Neural progenitor cell (in vitro differentiated cells): Measurements from ENCODE around the gene CELA2B. TPM values are rescaled to one million over a fixed set of nuclear protein-coding genes. Genes with fewer than 3 reads are reported as not detected.
A peak's percentile ranks its signal among the peaks of the same experiment; 100 is the strongest.

Experiments used
- DNase-seq: peaks from one replicate; pipeline ENCODE4 v3.0.0-alpha.2; 2016; ENCODE audit warnings: low spot score
- H2AFZ ChIP-seq: fragments of 200-600 bp; sonication (generic); replicated peaks from 2 replicates; pipeline ENCODE4 v1.6.1; 2016; ENCODE audit warnings: antibody characterized with exemption
- H3F3A ChIP-seq: fragments of 200-600 bp; sonication (generic); 2 replicates; pipeline ENCODE4 v1.6.1; 2016; ENCODE audit warnings: antibody characterized with exemption, low read depth
- H3K27ac ChIP-seq: fragments of 200-600 bp; sonication (generic); 2 replicates; pipeline ENCODE4 v1.5.1; 2016; ENCODE audit warnings: mild to moderate bottlenecking
- H3K27me3 ChIP-seq: fragments of 200-600 bp; sonication (generic); 2 replicates; pipeline ENCODE4 v1.6.1; 2016; ENCODE audit warnings: mild to moderate bottlenecking, moderate library complexity
- H3K36me3 ChIP-seq: fragments of 200-600 bp; sonication (generic); 2 replicates; pipeline ENCODE4 v1.5.1; 2016
- H3K4me1 ChIP-seq: fragments of 200-600 bp; sonication (generic); 2 replicates; pipeline ENCODE4 v1.6.1; 2016; ENCODE audit warnings: mixed run types
- H3K4me2 ChIP-seq: fragments of 200-600 bp; sonication (generic); 2 replicates; pipeline ENCODE4 v1.6.1; 2016
- H3K4me3 ChIP-seq: fragments of 200-600 bp; sonication (generic); 2 replicates; pipeline ENCODE4 v1.5.1; 2016
- H3K79me2 ChIP-seq: fragments of 200-600 bp; sonication (generic); 2 replicates; pipeline ENCODE4 v1.6.1; 2016; ENCODE audit warnings: low read depth
- H3K9ac ChIP-seq: fragments of 200-600 bp; sonication (generic); 2 replicates; pipeline ENCODE4 v1.6.1; 2016
- H3K9me3 ChIP-seq: fragments of 200-600 bp; sonication (generic); 2 replicates; pipeline ENCODE4 v1.5.1; 2016; ENCODE audit warnings: low read depth
- H4K20me1 ChIP-seq: fragments of 200-600 bp; sonication (generic); 2 replicates; pipeline ENCODE4 v1.6.1; 2016; ENCODE audit warnings: low read depth
- H3K27ac Mint-ChIP-seq: 3 replicates; pipeline ENCODE4 v1.8.0; 2021; ENCODE audit warnings: mixed read lengths
- H3K27me3 Mint-ChIP-seq: 2 replicates; pipeline ENCODE4 v1.8.0; 2022; ENCODE audit warnings: low read depth, mild to moderate bottlenecking, inconsistent platforms, moderate library complexity, mixed read lengths; ENCODE audit not compliant: insufficient read depth
- H3K36me3 Mint-ChIP-seq: 3 replicates; pipeline ENCODE4 v1.8.0; 2021; ENCODE audit warnings: mixed read lengths
- H3K4me1 Mint-ChIP-seq: 3 replicates; pipeline ENCODE4 v1.8.0; 2021; ENCODE audit warnings: mixed read lengths
- H3K4me3 Mint-ChIP-seq: 3 replicates; pipeline ENCODE4 v1.8.0; 2021; ENCODE audit warnings: mild to moderate bottlenecking, moderate library complexity, mixed read lengths
- H3K9me3 Mint-ChIP-seq: 3 replicates; pipeline ENCODE4 v1.8.0; 2020; ENCODE audit warnings: mixed read lengths
- EZH2 ChIP-seq: fragments of 200-600 bp; sonication (generic); IDR thresholded peaks from 2 replicates; pipeline ENCODE4 v1.6.1; 2017; ENCODE audit warnings: antibody characterized with exemption, mild to moderate bottlenecking, moderate library complexity
- EZH2phosphoT487 ChIP-seq: fragments of 200-600 bp; sonication (generic); IDR thresholded peaks from 2 replicates; pipeline ENCODE4 v1.6.1; 2017; ENCODE audit warnings: antibody characterized with exemption
- total RNA-seq: library from RNA; depleted of rRNA; stranded (reverse); fragments of >200 nt; gene quantifications from 2 replicates; pipeline ENCODE4 v1.2.3, GENCODE V29; 2015; ENCODE audit warnings: low replicate concordance
- TF ChIP-seq, protein P1 (sequence below): fragments of 200-600 bp; sonication (generic); IDR thresholded peaks from 2 replicates; pipeline ENCODE4 v1.5.1; 2017; ENCODE audit warnings: antibody characterized with exemption, mild to moderate bottlenecking

CELA2B gene
- total RNA-seq, 1 donor from 2014 or later = not detected

DNA sequence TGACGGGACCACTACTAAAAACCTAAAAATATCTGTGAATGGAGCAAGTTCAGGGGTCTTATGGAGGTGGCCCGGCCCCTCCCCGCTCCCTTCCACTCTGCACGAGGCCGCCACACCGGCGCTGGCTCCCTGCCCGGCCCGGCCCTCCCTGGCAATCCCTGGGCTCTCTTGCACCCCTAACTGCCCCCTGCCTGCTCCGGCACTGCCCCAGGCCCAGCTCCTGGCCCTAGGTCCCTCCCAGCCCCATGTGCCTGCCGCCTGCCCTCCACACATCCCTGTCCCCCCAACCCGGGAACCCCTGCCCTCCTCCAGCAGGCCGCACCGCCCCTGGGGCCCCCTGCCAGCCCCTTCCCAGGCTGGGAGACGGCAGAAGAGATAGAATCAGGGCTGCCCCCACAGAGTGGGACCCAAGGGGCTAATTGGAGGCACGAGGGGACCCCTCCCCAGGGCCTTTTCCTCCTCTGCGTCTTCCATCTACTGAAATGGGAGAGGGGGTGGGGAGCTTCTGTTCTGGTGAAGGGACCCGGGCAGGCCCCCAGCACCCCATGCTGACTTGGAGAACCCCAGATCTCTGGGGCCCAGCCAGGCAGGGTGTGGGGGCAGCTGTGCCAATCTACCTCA, 47.0 kb upstream of the CELA2B start:
- no peaks in the 10 kb centered on the region for H3F3A ChIP-seq
- H3K4me3 Mint-ChIP-seq = no peak overlapping the region
- H3K4me1 ChIP-seq = no peaks in the 10 kb centered on the region
- no peak overlapping the region for H3K4me2 ChIP-seq
- no peak for TF ChIP-seq EZH2phosphoT487
- TF ChIP-seq, protein P1, sequence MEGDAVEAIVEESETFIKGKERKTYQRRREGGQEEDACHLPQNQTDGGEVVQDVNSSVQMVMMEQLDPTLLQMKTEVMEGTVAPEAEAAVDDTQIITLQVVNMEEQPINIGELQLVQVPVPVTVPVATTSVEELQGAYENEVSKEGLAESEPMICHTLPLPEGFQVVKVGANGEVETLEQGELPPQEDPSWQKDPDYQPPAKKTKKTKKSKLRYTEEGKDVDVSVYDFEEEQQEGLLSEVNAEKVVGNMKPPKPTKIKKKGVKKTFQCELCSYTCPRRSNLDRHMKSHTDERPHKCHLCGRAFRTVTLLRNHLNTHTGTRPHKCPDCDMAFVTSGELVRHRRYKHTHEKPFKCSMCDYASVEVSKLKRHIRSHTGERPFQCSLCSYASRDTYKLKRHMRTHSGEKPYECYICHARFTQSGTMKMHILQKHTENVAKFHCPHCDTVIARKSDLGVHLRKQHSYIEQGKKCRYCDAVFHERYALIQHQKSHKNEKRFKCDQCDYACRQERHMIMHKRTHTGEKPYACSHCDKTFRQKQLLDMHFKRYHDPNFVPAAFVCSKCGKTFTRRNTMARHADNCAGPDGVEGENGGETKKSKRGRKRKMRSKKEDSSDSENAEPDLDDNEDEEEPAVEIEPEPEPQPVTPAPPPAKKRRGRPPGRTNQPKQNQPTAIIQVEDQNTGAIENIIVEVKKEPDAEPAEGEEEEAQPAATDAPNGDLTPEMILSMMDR = no peak
- TF ChIP-seq EZH2 = no peak
- no peak overlapping the region for H3K9ac ChIP-seq
- no peaks in the 10 kb centered on the region for H3K27me3 ChIP-seq
- H2AFZ ChIP-seq = no peak overlapping the region
- no peaks in the 10 kb centered on the region for H3K79me2 ChIP-seq
- no peak for DNase-seq
- H3K36me3 ChIP-seq = no peaks in the 10 kb centered on the region
- no peaks in the 10 kb centered on the region for H3K9me3 ChIP-seq
- H4K20me1 ChIP-seq = no peaks in the 10 kb centered on the region
- no peak overlapping the region for H3K27ac ChIP-seq
- peaks cover 11% of the 10 kb centered on the region for H3K27me3 Mint-ChIP-seq
- no peak overlapping the region for H3K4me3 ChIP-seq
- no peaks in the 10 kb centered on the region for H3K9me3 Mint-ChIP-seq
- no peaks in the 10 kb centered on the region for H3K36me3 Mint-ChIP-seq
- peaks cover 20% of the 10 kb centered on the region for H3K4me1 Mint-ChIP-seq
- no peak overlapping the region for H3K27ac Mint-ChIP-seq

- no peak overlapping the region for H3K4me2 ChIP-seq
- H3F3A ChIP-seq = no peaks in the 10 kb centered on the region
- no peaks in the 10 kb centered on the region for H4K20me1 ChIP-seq
- Mint-ChIP-seq H3K4me3 (no peak overlapping the region), H3K36me3 (no peaks in the 10 kb centered on the region), H3K27ac (no peak overlapping the region), H3K4me1 (peaks cover 17% of the 10 kb centered on the region), H3K9me3 (no peaks in the 10 kb centered on the region), H3K27me3 (peaks cover 10% of the 10 kb centered on the region)
- no peaks in the 10 kb centered on the region for H3K36me3 ChIP-seq
- no peak overlapping the region for H3K4me3 ChIP-seq
- no peak overlapping the region for H2AFZ ChIP-seq
- no peaks in the 10 kb centered on the region for H3K79me2 ChIP-seq
- DNase-seq = no peak
- no peaks in the 10 kb centered on the region for H3K4me1 ChIP-seq
- H3K9ac ChIP-seq = no peak overlapping the region
- no peak overlapping the region for H3K27ac ChIP-seq
- no peaks in the 10 kb centered on the region for H3K27me3 ChIP-seq
- TF ChIP-seq EZH2phosphoT487 (no peak), EZH2 (no peak)
- TF ChIP-seq, protein P1 = no peak
- H3K9me3 ChIP-seq = no peaks in the 10 kb centered on the region
These were observed 46.2 kb upstream of the CELA2B start for GRCh38 chr1:15429701-15430149.

DNA sequence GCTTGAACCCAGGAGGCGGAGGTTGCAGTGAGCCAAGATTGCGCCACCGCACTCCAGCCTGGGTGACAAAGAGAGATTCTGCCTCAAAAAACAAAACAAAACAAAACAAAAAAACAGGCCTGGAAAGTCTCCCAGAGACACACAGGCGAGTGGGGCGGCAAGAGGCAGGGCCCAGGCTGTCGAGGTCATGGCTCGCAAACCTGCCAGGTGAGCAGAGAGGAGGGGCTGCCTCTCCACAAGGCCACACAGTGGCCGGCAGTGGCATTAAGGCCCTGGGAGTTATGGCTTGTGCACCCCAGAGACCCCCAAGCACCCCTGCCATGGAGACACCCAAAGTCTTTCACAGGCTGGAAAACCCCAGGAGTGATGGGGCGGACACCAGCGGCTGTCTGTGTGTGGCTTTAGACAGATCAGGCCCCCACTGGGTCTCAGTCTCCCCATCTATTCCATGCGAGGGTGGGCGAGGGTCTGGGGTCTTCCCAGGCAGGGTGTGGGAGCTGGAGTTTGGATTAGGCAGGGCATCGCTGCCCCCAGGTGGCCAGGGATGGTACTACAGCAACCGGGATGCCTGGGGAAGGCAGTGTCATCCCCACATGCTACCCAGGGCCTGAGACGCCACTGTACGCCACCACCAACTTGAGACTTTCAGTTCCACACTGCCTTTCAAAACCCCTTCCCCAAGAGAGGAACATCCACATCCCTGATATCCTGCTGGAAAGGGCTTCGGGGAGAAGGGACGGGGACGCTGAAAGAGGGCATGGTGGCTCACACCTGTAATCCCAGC, 44.9 kb upstream of the CELA2B start:
- H3K9ac ChIP-seq = no peak overlapping the region
- Mint-ChIP-seq H3K36me3 (no peaks in the 10 kb centered on the region), H3K27me3 (peaks cover 10% of the 10 kb centered on the region), H3K27ac (no peak overlapping the region), H3K9me3 (no peaks in the 10 kb centered on the region), H3K4me3 (no peak overlapping the region), H3K4me1 (peaks cover 15% of the 10 kb centered on the region)
- no peak overlapping the region for H3K4me3 ChIP-seq
- no peaks in the 10 kb centered on the region for H4K20me1 ChIP-seq
- DNase-seq = peak; percentile 77
- H3K4me1 ChIP-seq = no peaks in the 10 kb centered on the region
- no peak overlapping the region for H3K27ac ChIP-seq
- no peaks in the 10 kb centered on the region for H3K27me3 ChIP-seq
- H3F3A ChIP-seq = no peaks in the 10 kb centered on the region
- no peaks in the 10 kb centered on the region for H3K9me3 ChIP-seq
- TF ChIP-seq, protein P1 = peak; percentile 90
- no peak for TF ChIP-seq EZH2
- H2AFZ ChIP-seq = no peak overlapping the region
- H3K36me3 ChIP-seq = no peaks in the 10 kb centered on the region
- no peaks in the 10 kb centered on the region for H3K79me2 ChIP-seq
- no peak overlapping the region for H3K4me2 ChIP-seq
